Measurements from ENCODE around the gene GABRD.

Gene GABRD

DNA sequence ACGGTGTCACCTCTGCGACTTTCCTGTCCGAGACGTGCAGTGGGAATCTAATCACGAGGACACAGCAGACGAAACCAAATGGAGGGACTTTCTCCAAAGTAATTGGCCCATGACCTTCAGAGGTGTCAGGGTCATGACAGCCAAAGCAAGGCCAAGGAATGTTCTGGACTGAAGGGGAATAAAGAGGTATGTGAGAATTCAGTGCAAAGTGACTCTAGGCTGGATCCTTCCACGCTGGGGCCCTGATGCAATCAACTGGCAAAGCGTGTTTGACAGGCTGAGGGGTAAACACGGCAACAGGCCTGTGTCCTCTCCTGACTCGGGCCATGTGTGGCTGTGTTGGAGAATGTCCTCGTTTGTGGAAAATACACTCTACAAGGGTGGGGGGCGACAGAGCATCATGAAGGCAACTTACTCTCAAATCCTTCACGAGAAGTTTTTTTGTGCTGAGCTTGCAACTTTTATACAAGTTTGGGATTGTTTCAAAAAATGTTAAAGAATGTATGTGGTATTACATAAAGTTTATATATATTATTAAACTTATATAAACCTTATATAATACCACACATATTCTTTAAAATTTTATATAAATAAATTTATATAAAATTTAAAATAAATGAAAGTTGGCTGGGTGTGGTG is 17.3 kb upstream of the GABRD start:
- DNase-seq (ENCODE audit: extremely low spot score) = no peak
- ChIA-PET POLR2A (no interaction called here), CTCF (interaction anchor here (1.3 kb wide), 1 partner anchor 11 kb away, joined by 6 read pairs; no protein-coding TSS in a partner anchor)
- TF ChIP-seq, protein P1, sequence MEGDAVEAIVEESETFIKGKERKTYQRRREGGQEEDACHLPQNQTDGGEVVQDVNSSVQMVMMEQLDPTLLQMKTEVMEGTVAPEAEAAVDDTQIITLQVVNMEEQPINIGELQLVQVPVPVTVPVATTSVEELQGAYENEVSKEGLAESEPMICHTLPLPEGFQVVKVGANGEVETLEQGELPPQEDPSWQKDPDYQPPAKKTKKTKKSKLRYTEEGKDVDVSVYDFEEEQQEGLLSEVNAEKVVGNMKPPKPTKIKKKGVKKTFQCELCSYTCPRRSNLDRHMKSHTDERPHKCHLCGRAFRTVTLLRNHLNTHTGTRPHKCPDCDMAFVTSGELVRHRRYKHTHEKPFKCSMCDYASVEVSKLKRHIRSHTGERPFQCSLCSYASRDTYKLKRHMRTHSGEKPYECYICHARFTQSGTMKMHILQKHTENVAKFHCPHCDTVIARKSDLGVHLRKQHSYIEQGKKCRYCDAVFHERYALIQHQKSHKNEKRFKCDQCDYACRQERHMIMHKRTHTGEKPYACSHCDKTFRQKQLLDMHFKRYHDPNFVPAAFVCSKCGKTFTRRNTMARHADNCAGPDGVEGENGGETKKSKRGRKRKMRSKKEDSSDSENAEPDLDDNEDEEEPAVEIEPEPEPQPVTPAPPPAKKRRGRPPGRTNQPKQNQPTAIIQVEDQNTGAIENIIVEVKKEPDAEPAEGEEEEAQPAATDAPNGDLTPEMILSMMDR (IDR thresholded peaks at IDR 0.05; ENCODE audit: control extremely low read depth, extremely low read depth, low read depth, missing control alignments) = no peak

DNA sequence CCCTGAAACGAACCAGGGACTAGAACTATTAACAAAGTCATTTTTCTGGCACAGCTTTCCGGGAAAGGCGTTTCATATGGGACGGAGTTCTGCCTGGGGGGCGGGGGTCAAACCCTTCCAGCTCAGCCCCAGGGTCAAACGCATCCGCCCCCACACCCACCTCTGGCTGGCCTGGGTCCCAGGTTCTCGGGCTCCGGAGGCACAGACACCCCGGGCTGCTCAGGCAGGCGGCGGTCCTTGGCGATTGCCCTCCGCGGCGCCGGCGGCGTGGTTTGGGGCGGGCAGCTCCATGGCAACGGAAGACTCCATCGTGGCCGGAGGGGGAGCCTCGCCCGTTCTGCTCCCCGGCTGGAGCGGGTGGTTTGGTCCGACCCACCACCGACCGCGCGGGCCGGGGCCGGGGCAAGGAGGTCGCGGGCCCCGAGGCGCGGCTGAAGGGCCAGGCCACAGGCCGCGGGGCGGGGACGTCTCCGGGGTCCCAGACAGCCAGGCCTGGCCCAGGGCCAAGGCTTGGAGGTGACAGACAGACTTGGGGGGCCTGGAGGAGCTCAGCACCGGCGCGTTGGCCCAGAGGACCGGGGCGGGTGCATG is 15.5 kb upstream of the GABRD start, which contains the start of gene CFAP74:
Gene CFAP74, minus strand, starts transcription at position 246 of the 591 bp plus-strand sequence. CDS start 12,830 bp downstream, outside the sequence.
- ChIA-PET CTCF (no interaction called here), POLR2A (no interaction called here)
- no peak for DNase-seq (ENCODE audit: extremely low spot score)
- TF ChIP-seq, protein P1 (IDR thresholded peaks at IDR 0.05; ENCODE audit: control extremely low read depth, extremely low read depth, low read depth, missing control alignments) = no peak

DNA sequence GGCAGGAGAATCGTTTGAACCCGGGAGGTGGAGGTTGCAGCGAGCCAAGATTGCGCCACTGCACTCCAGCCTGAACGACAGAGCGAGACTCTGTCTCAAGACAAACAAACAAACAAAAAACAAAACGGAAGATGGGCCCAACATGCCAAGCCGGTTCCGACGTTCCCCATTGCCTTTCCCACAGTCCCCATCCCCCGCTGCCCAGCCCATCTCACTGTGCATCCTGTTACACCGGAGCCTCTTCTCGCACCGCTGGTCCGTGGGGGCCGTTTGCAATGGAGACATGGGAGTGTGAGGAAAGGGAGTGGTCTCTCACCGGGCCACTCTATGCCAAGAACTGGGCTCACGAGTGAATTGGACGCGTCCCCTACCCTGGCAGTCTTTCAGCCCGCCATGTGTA is 14.3 kb upstream of the GABRD start:
- DNase-seq (ENCODE audit: extremely low spot score) = no peak
- TF ChIP-seq, protein P1 (IDR thresholded peaks at IDR 0.05; ENCODE audit: control extremely low read depth, extremely low read depth, low read depth, missing control alignments) = no peak
- CTCF ChIA-PET = no interaction called here
- POLR2A ChIA-PET = no interaction called here

DNA sequence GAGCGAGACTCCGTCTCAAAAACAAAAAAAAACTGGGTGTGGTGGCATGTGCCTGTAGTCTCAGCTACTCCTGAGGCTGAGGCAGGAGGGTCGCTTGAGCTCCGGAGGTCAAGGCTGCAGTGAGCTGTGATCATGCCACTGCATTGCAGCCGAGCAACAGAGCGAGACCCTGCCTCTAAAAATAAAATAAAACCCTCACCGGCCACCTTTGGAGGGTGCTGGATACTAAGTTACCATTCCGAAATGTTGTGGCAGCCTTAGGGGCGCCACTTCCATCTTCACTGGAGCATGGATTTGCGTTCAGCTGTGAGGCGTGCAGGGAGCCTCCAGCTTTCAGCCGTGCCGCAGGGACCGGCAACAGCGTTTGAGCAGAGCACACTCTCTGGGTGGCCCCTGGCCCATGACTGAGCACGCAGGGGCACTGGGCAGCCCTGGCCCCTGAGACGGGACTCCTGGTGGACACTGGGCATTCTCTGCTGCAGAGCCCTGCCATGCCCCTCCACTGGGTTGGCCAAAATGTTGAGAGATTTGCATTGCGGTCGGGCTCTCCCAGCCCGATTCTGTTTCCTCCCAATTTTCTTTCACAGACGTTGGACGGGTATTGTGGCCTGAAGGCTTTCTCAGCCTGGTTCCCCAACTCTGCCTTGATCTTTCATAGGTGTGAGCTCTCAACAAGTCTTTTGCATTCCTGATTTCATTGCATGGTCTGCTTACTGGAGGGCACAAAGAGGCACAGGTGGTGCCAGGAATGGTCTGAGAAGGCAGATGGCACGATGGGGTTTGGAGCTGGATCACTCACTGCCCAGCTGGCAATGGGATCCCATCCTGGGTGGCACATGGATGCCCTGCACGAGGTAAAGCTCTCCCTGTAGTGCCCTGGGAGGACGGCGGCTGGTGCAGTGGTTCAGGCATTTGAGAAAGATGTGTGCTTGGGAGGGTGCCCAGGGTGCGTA is 9.8 kb upstream of the GABRD start:
- TF ChIP-seq, protein P1 (IDR thresholded peaks at IDR 0.05; ENCODE audit: control extremely low read depth, extremely low read depth, low read depth, missing control alignments) = no peak
- ChIA-PET CTCF (no interaction called here), POLR2A (no interaction called here)
- no peak for DNase-seq (ENCODE audit: extremely low spot score)

DNA sequence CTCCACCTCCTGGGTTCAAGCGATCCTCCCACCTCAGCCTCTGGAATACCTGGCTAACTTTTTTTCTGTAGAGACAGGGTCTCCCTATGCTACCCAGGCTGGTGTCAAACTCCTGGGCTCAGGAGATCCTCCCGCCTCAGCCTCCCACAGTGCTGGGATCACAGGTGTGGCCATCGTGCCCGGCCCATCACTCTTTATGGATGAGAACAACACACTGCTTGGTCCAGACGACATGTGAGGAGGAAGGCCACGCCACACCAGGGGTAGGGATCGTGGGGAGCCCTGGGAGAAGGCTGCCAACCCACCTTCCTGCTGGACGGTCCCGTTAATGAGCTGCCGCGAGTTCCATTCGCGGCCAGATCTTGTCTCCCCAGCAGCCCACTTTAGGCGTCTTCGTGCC is 5.0 kb upstream of the GABRD start:
- DNase-seq (ENCODE audit: extremely low spot score) = no peak
- ChIA-PET POLR2A (no interaction called here), CTCF (no interaction called here)
- TF ChIP-seq, protein P1 (IDR thresholded peaks at IDR 0.05; ENCODE audit: control extremely low read depth, extremely low read depth, low read depth, missing control alignments) = no peak

Data from GM10248 (cell line).